IMR-90 (cell line): ENCODE measurements around the gene DHX57. TPM values are rescaled to one million over a fixed set of nuclear protein-coding genes. Genes with fewer than 3 reads are reported as not detected.
A peak's percentile ranks its signal among the peaks of the same experiment; 100 is the strongest.
"Not testable (repeated sequence)": the region's sequence is repeated elsewhere in the genome, so short reads cannot be mapped to it uniquely, and the experiment has no call there.

ENCODE experiments used
- ATAC-seq: fragments of 200-7000 bp; cut with Tn5 transposase; 2 replicates; pipeline ENCODE4 v1.9.1; 2020; ENCODE audit warnings: low read depth, mild to moderate bottlenecking, moderate library complexity
- BruUV-seq: library from RNA; stranded (reverse); fragments of 400-500 nt; replicated peaks from 2 replicates; lab custom pipeline; 2021; lab: Mats Ljungman, UMichigan
- CTCF ChIA-PET: fragments of 300-600 bp; formaldehyde crosslinking; extraction: SDS; loops from one replicate; lab custom pipeline; 2021; ENCODE audit warnings: antibody characterized with exemption; lab: Yijun Ruan, JAX
- POLR2A ChIA-PET: fragments of 300-600 bp; sonication (Branson Sonifier 250); formaldehyde crosslinking; loops from one replicate; lab custom pipeline; 2022; ENCODE audit warnings: antibody characterized with exemption; ENCODE audit not compliant: unreplicated experiment; lab: Charles Lee
- DNase-seq: peaks from one replicate; pipeline ENCODE4 v3.0.0; 2013
- H2AFZ ChIP-seq: replicated peaks from 2 replicates; pipeline ENCODE3; 2013; ENCODE audit warnings: low read length, mild to moderate bottlenecking; ENCODE audit not compliant: poor library complexity
- H2AK5ac ChIP-seq: 2 replicates; pipeline ENCODE4 v1.6.1; 2013; ENCODE audit warnings: low read depth, low read length, inconsistent platforms
- H2AK9ac ChIP-seq: replicated peaks from 2 replicates; pipeline ENCODE3; 2013; ENCODE audit warnings: mild to moderate bottlenecking, low read depth, low read length, moderate library complexity; ENCODE audit not compliant: poor library complexity
- H2BK120ac ChIP-seq: 2 replicates; pipeline ENCODE4 v1.6.1; 2013; ENCODE audit warnings: low read depth, low read length, inconsistent platforms
- H2BK15ac ChIP-seq: 3 replicates; pipeline ENCODE4 v1.6.1; 2013; ENCODE audit warnings: low read depth, low read length, inconsistent platforms
- H2BK20ac ChIP-seq: 2 replicates; pipeline ENCODE4 v1.6.1; 2013; ENCODE audit warnings: low read depth, mild to moderate bottlenecking, inconsistent platforms, low read length, moderate library complexity
- H2BK5ac ChIP-seq: 2 replicates; pipeline ENCODE4 v1.6.1; 2013; ENCODE audit warnings: mild to moderate bottlenecking, low read depth, low read length, inconsistent platforms; ENCODE audit not compliant: poor library complexity, severe bottlenecking
- H3K14ac ChIP-seq: replicated peaks from 2 replicates; pipeline ENCODE4 v1.6.1; 2013; ENCODE audit warnings: low read depth, low read length, inconsistent platforms
- H3K18ac ChIP-seq: 2 replicates; pipeline ENCODE4 v1.6.1; 2013; ENCODE audit warnings: low read depth, low read length, control low read depth
- H3K23ac ChIP-seq: 2 replicates; pipeline ENCODE4 v1.6.1; 2013; ENCODE audit warnings: low read depth, low read length, inconsistent platforms
- H3K27ac ChIP-seq: 2 replicates; pipeline ENCODE4 v1.5.1; 2013; ENCODE audit warnings: mild to moderate bottlenecking, control low read depth, low read length; ENCODE audit not compliant: insufficient read depth
- H3K27me3 ChIP-seq: 2 replicates; pipeline ENCODE4 v1.6.1; 2013; ENCODE audit warnings: low read length; ENCODE audit not compliant: control insufficient read depth, insufficient read depth
- H3K36me3 ChIP-seq: 2 replicates; pipeline ENCODE4 v1.6.1; 2013; ENCODE audit warnings: low read length, mixed read lengths; ENCODE audit not compliant: control insufficient read depth, insufficient read depth
- H3K4ac ChIP-seq: 2 replicates; pipeline ENCODE4 v1.6.1; 2013; ENCODE audit warnings: low read depth, low read length, inconsistent platforms
- H3K4me1 ChIP-seq: 2 replicates; pipeline ENCODE4 v1.6.1; 2013; ENCODE audit warnings: low read length, mixed read lengths; ENCODE audit not compliant: control insufficient read depth, insufficient read depth
- H3K4me2 ChIP-seq: 2 replicates; pipeline ENCODE4 v1.6.1; 2013; ENCODE audit warnings: low read depth, mild to moderate bottlenecking, control low read depth, low read length, moderate library complexity
- H3K4me3 ChIP-seq: 2 replicates; pipeline ENCODE4 v1.5.1; 2013; ENCODE audit warnings: low read depth, mild to moderate bottlenecking, control low read depth, low read length, moderate library complexity; ENCODE audit not compliant: insufficient read depth
- H3K56ac ChIP-seq: 2 replicates; pipeline ENCODE4 v1.6.1; 2013; ENCODE audit warnings: low read length, inconsistent platforms; ENCODE audit not compliant: insufficient read depth; ENCODE audit errors: extremely low read depth
- H3K79me1 ChIP-seq, 2 experiments: 2 replicates each; pipeline ENCODE4 v1.6.1; 2013; ENCODE audit warnings: low read length in 2 of 2, inconsistent platforms in 1 of 2, low read depth in 1 of 2
- H3K9ac ChIP-seq: 2 replicates; pipeline ENCODE4 v1.6.1; 2013; ENCODE audit warnings: low read depth, low read length, control low read depth
- H3K9me1 ChIP-seq: 2 replicates; pipeline ENCODE4 v1.6.1; 2013; ENCODE audit warnings: low read length, inconsistent platforms; ENCODE audit not compliant: insufficient read depth
- H3K9me3 ChIP-seq: 2 replicates; pipeline ENCODE4 v1.6.1; 2013; ENCODE audit warnings: low read length; ENCODE audit not compliant: control insufficient read depth, insufficient read depth
- H4K20me1 ChIP-seq: 2 replicates; pipeline ENCODE4 v1.6.1; 2013; ENCODE audit warnings: low read length, inconsistent platforms; ENCODE audit not compliant: insufficient read depth
- H4K5ac ChIP-seq: 2 replicates; pipeline ENCODE4 v1.6.1; 2013; ENCODE audit warnings: mild to moderate bottlenecking, low read depth, low read length, control low read depth
- H4K8ac ChIP-seq, 2 experiments: 2 replicates each; pipeline ENCODE4 v1.6.1; 2013; ENCODE audit warnings: low read depth in 2 of 2, low read length in 2 of 2, control low read depth in 1 of 2, inconsistent platforms in 1 of 2
- H4K91ac ChIP-seq: 2 replicates; pipeline ENCODE4 v1.6.1; 2013; ENCODE audit warnings: low read depth, low read length, inconsistent platforms; ENCODE audit not compliant: insufficient read depth
- MAFK ChIP-seq: IDR thresholded peaks from 2 replicates; pipeline ENCODE4 v1.6.1; 2012; ENCODE audit warnings: low read depth, low read length, improper control_type of control experiment
- NFE2L2 ChIP-seq: fragments of 150-350 bp; IDR thresholded peaks from 2 replicates; pipeline ENCODE4 v1.6.1; 2016; ENCODE audit warnings: low read depth, mild to moderate bottlenecking, low read length
- WGBS, 2 experiments: methylation state at CpG; one replicate each; pipeline versions ENCODE4 v1.1.5 to v1.1.7; 2013; ENCODE audit warnings: missing lambda C conversion rate in 2 of 2; ENCODE audit not compliant: insufficient read length in 1 of 2; ENCODE audit errors: extremely low coverage in 2 of 2; 5-methylcytosine and 5-hydroxymethylcytosine counted together
- dilution Hi-C: fragments of 300-500 bp; cut with HindIII; formaldehyde crosslinking; loops from one replicate; pipeline ENCODE4 v1.14.3; 2018; ENCODE audit warnings: low sequenced_read_pairs; ENCODE audit not compliant: unreplicated experiment
- in situ Hi-C: fragments of 300-500 bp; cut with MboI; formaldehyde crosslinking; loops from 3 replicates; pipeline ENCODE4 v1.14.3; 2019; ENCODE audit warnings: low sequenced_read_pairs, inconsistent platforms, mixed read lengths
- intact Hi-C: fragments of 100-400 bp; cut with micrococcal nuclease; formaldehyde crosslinking; loops from 2 replicates; pipeline ENCODE4 v1.10.0; 2022
- polyA plus RNA-seq, 3 experiments: library from polyadenylated mRNA; depleted of rRNA; stranded (reverse); fragments of >200 nt; gene quantifications; 2 replicates each; pipeline ENCODE4 v1.2.3, GENCODE V29; 2012; ENCODE audit warnings: low replicate concordance in 1 of 3
- total RNA-seq: library from RNA; depleted of rRNA; stranded (reverse); fragments of >200 nt; gene quantifications from 2 replicates; pipeline ENCODE4 v1.2.3, GENCODE V29; 2012

Gene DHX57
- total and polyA plus RNA-seq, 2 of the 4 experiments (the other 2 are of a cell fraction), result 9.5 to 24.4 TPM

DNA sequence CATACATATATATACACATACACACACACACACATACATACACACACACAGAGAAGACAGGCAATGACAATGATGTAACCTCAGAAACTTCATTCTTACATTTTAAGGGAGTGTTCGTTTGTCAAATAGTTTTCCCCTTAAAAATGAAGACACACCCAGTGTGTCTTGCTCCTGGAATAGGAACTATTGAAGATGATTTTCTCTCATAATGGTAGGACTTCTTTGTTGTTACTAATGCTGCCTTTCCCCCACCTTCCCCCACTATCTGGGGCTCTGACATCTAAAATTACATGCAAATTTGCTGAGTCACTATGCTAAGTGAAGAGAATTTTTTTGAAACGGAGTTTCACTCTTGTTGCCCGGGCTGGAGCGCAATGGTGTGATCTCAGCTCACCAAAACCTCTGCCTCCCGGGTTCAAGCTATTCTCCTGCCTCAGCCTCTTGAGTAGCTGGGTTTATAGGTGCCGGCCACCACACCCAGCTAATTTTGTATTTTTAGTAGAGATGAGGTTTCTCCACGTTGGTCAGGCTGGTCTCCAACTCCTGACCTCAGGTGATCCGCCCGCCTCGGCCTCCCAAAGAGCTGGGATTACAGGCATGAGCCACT lies 48.1 kb downstream of the DHX57 start:
- peak overlapping the region; percentile 84 for H4K5ac ChIP-seq
- H3K9ac ChIP-seq, H3K27me3 ChIP-seq, H3K4me1 ChIP-seq, dilution Hi-C loops, H2AFZ ChIP-seq, H3K56ac ChIP-seq, in situ Hi-C loops, intact Hi-C loops, H2AK5ac ChIP-seq, H3K79me1 ChIP-seq, H4K20me1 ChIP-seq, H3K9me1 ChIP-seq, H2AK9ac ChIP-seq, H2BK15ac ChIP-seq, BruUV-seq, H3K4me3 ChIP-seq, H3K9me3 ChIP-seq: not testable (repeated sequence)
- peak overlapping the region; percentile 79; the same call in 1 of the 2 replicates for H3K4me2 ChIP-seq
- peak overlapping the region in 1 of 2 experiments; percentile 92; a peak in 2 of 4 replicates for H4K8ac ChIP-seq
- H3K14ac ChIP-seq, result 0 out of 2 replicates have a peak overlapping the region, but pooled peaks have one; percentile 68
- ATAC-seq (peak; percentile 90), DNase-seq (peak; percentile 82)
- ChIA-PET CTCF (interaction anchor here (0.6 to 1.5 kb wide), 2 partner anchors 11 to 741 kb away, joined by 3 to 4 read pairs; no protein-coding TSS in a partner anchor), POLR2A (interaction anchor here (0.6 kb wide), 1 partner anchor 76 kb away, joined by 3 read pairs; the partner anchor contains the start of gene SRSF7)
- H3K36me3 ChIP-seq, result peaks cover 14% of the 10 kb centered on the region
- peak overlapping the region; percentile 54; the same call in 1 of the 2 replicates for H3K4ac ChIP-seq
- peak overlapping the region; percentile 51 for H2BK20ac ChIP-seq
- peak overlapping the region; percentile 97 for H3K18ac ChIP-seq
- H3K27ac ChIP-seq, result peak overlapping the region; percentile 80; the same call in 1 of the 2 replicates
- H4K91ac ChIP-seq, result peak overlapping the region; percentile 32; the same call in 1 of the 2 replicates
- H2BK5ac ChIP-seq, result peak overlapping the region; percentile 95
- TF ChIP-seq MAFK (peak; percentile 89), NFE2L2 (peak; percentile 99)
- H2BK120ac ChIP-seq, result peak overlapping the region; percentile 59
- WGBS, 2 experiments, result no CpG with 5 or more reads among the region's 10 CpGs
- H3K23ac ChIP-seq, result peak overlapping the region; percentile 74
